H9 (cell line): ENCODE data around the gene TNFRSF11A. TPM values are rescaled to one million over a fixed set of nuclear protein-coding genes. Genes with fewer than 3 reads are reported as not detected.

Experiments used
- DNase-seq: peaks from one replicate; pipeline ENCODE4 v3.0.0-alpha.2; 2017
- H2AFZ ChIP-seq: one replicate; pipeline ENCODE4 v1.6.1; 2013; ENCODE audit warnings: mild to moderate bottlenecking, low read length, control low read depth, moderate library complexity
- H2AK5ac ChIP-seq: 2 replicates; pipeline ENCODE4 v1.6.1; 2013; ENCODE audit warnings: low read length, control low read depth, mixed read lengths; ENCODE audit not compliant: insufficient read length
- H2BK120ac ChIP-seq: one replicate; pipeline ENCODE4 v1.6.1; 2013; ENCODE audit warnings: low read depth, mild to moderate bottlenecking, low read length, control low read depth, inconsistent platforms; ENCODE audit not compliant: poor library complexity, severe bottlenecking
- H2BK12ac ChIP-seq: 2 replicates; pipeline ENCODE4 v1.6.1; 2013; ENCODE audit warnings: low read length, control low read depth, mixed read lengths, low read depth; ENCODE audit not compliant: insufficient read length
- H2BK15ac ChIP-seq: 2 replicates; pipeline ENCODE4 v1.6.1; 2013; ENCODE audit warnings: low read depth, low read length, control low read depth
- H2BK20ac ChIP-seq: one replicate; pipeline ENCODE4 v1.6.1; 2013; ENCODE audit warnings: low read depth, mild to moderate bottlenecking, low read length, control low read depth, inconsistent platforms; ENCODE audit not compliant: poor library complexity, severe bottlenecking
- H2BK5ac ChIP-seq: 2 replicates; pipeline ENCODE4 v1.6.1; 2013; ENCODE audit warnings: low read length, control low read depth, mixed read lengths; ENCODE audit not compliant: insufficient read length
- H3K14ac ChIP-seq: 2 replicates; pipeline ENCODE4 v1.6.1; 2013; ENCODE audit warnings: low read length, control low read depth; ENCODE audit not compliant: insufficient read depth
- H3K18ac ChIP-seq: 2 replicates; pipeline ENCODE4 v1.6.1; 2013; ENCODE audit warnings: low read depth, mild to moderate bottlenecking, mixed read lengths, low read length, control low read depth; ENCODE audit not compliant: insufficient read length
- H3K23ac ChIP-seq: 2 replicates; pipeline ENCODE4 v1.6.1; 2013; ENCODE audit warnings: low read length, control low read depth, mixed read lengths, low read depth; ENCODE audit not compliant: insufficient read length
- H3K23me2 ChIP-seq: 2 replicates; pipeline ENCODE4 v1.6.1; 2013; ENCODE audit warnings: low read depth, mild to moderate bottlenecking, mixed read lengths, low read length, control low read depth; ENCODE audit not compliant: insufficient read length, poor library complexity, severe bottlenecking
- H3K27ac ChIP-seq: 2 replicates; pipeline ENCODE4 v1.5.1; 2013; ENCODE audit warnings: low read length, control low read depth, mixed read lengths, low read depth; ENCODE audit not compliant: insufficient read length
- H3K27me3 ChIP-seq: 2 replicates; pipeline ENCODE4 v1.6.1; 2013; ENCODE audit warnings: low read length, control low read depth, inconsistent platforms; ENCODE audit not compliant: insufficient read depth
- H3K4ac ChIP-seq: 2 replicates; pipeline ENCODE4 v1.6.1; 2013; ENCODE audit warnings: low read depth, mild to moderate bottlenecking, control low read depth, inconsistent platforms, low read length, moderate library complexity
- H3K4me1 ChIP-seq: 2 replicates; pipeline ENCODE4 v1.6.1; 2013; ENCODE audit warnings: low read length, control low read depth, inconsistent platforms; ENCODE audit not compliant: insufficient read depth
- H3K4me2 ChIP-seq: 2 replicates; pipeline ENCODE4 v1.6.1; 2013; ENCODE audit warnings: low read length, control low read depth, mixed read lengths; ENCODE audit not compliant: insufficient read length, insufficient read depth
- H3K56ac ChIP-seq: 2 replicates; pipeline ENCODE4 v1.6.1; 2013; ENCODE audit warnings: low read depth, mild to moderate bottlenecking, mixed read lengths, low read length, control low read depth; ENCODE audit not compliant: insufficient read length
- H3K79me1 ChIP-seq: 2 replicates; pipeline ENCODE4 v1.6.1; 2013; ENCODE audit warnings: low read depth, mild to moderate bottlenecking, moderate library complexity, low read length, control low read depth, inconsistent platforms; ENCODE audit not compliant: insufficient read depth, poor library complexity, severe bottlenecking
- H3K79me2 ChIP-seq: 2 replicates; pipeline ENCODE4 v1.6.1; 2013; ENCODE audit warnings: low read length, control low read depth, inconsistent platforms; ENCODE audit not compliant: insufficient read depth
- H3K9ac ChIP-seq: 2 replicates; pipeline ENCODE4 v1.6.1; 2013; ENCODE audit warnings: low read length, control low read depth, mixed read lengths; ENCODE audit not compliant: insufficient read length; ENCODE audit errors: extremely low read depth
- H3K9me3 ChIP-seq: one replicate; pipeline ENCODE4 v1.6.1; 2013; ENCODE audit warnings: low read depth, low read length, inconsistent platforms; ENCODE audit not compliant: control insufficient read depth
- H3T11ph ChIP-seq: one replicate; pipeline ENCODE4 v1.6.1; 2013; ENCODE audit warnings: mild to moderate bottlenecking, low read length, control low read depth, inconsistent platforms
- H4K20me1 ChIP-seq: one replicate; pipeline ENCODE4 v1.6.1; 2013; ENCODE audit not compliant: control insufficient read depth, insufficient read length, insufficient read depth
- H4K5ac ChIP-seq: 2 replicates; pipeline ENCODE4 v1.6.1; 2013; ENCODE audit warnings: low read depth, mild to moderate bottlenecking, mixed read lengths, low read length, control low read depth; ENCODE audit not compliant: insufficient read length
- H4K8ac ChIP-seq: replicated peaks from 2 replicates; pipeline ENCODE4 v1.6.1; 2013; ENCODE audit warnings: low read length, control low read depth, mixed read lengths, low read depth; ENCODE audit not compliant: insufficient read length
- H4K91ac ChIP-seq: 2 replicates; pipeline ENCODE4 v1.6.1; 2013; ENCODE audit warnings: low read depth, mild to moderate bottlenecking, moderate library complexity, mixed read lengths, low read length, control low read depth; ENCODE audit not compliant: insufficient read length
- H3K27ac Mint-ChIP-seq, 3 experiments: 2 replicates in 2 of 3; 3 replicates in 1 of 3; pipeline ENCODE4 v1.8.0; 2020 to 2021; ENCODE audit warnings: mixed read lengths in 3 of 3, mild to moderate bottlenecking in 1 of 3, moderate library complexity in 1 of 3
- H3K27me3 Mint-ChIP-seq: 2 replicates; pipeline ENCODE4 v1.8.0; 2021; ENCODE audit warnings: low read depth, mild to moderate bottlenecking, moderate library complexity, mixed read lengths
- H3K36me3 Mint-ChIP-seq, 3 experiments: 2 replicates in 2 of 3; 3 replicates in 1 of 3; pipeline ENCODE4 v1.8.0; 2020 to 2021; ENCODE audit warnings: low read depth in 3 of 3, mixed read lengths in 3 of 3; ENCODE audit not compliant: insufficient read depth in 1 of 3
- H3K4me1 Mint-ChIP-seq, 2 experiments: 2 replicates each; pipeline ENCODE4 v1.8.0; 2020; ENCODE audit warnings: mixed read lengths in 2 of 2
- H3K4me3 Mint-ChIP-seq, 2 experiments: 2 replicates in 1 of 2; 3 replicates in 1 of 2; pipeline ENCODE4 v1.8.0; 2020 to 2021; ENCODE audit warnings: mild to moderate bottlenecking in 2 of 2, mixed read lengths in 2 of 2, moderate library complexity in 1 of 2
- H3K9me3 Mint-ChIP-seq, 2 experiments: 2 replicates in 1 of 2; 3 replicates in 1 of 2; pipeline ENCODE4 v1.8.0; 2020; ENCODE audit warnings: mild to moderate bottlenecking in 2 of 2, mixed read lengths in 2 of 2, moderate library complexity in 1 of 2
- CTCF ChIP-seq: fragments of 200-600 bp; sonication (generic); conservative IDR thresholded peaks from 3 replicates; pipeline ENCODE4 v1.8.0; 2021; ENCODE audit warnings: antibody characterized with exemption, mild to moderate bottlenecking
- WGBS: extraction: QIAGEN DNeasy Blood & Tissue Kit; methylation state at CpG from one replicate; pipeline ENCODE4 v1.1.7; 2013; ENCODE audit warnings: missing lambda C conversion rate, low lambda C conversion rate, mixed read lengths; ENCODE audit not compliant: insufficient read length; ENCODE audit errors: extremely low coverage; 5-methylcytosine and 5-hydroxymethylcytosine counted together
- total RNA-seq: library from RNA; stranded (reverse); gene quantifications from 2 replicates; pipeline ENCODE4 v1.2.1, GENCODE V29; 2021

The TNFRSF11A gene
- total RNA-seq, 1 experiment from 2014 or later, result 7.8 TPM

GRCh38 chr18:62370366-62370765, 45.3 kb downstream of the TNFRSF11A start:
- Histone ChIP-seq H3K4me2 (no peak overlapping the region), H2BK120ac (no peak overlapping the region), H3K9ac (no peak overlapping the region), H4K8ac (no peak overlapping the region), H3K27ac (no peak overlapping the region), H2BK5ac (no peak overlapping the region), H4K5ac (no peak overlapping the region), H3K27me3 (no peaks in the 10 kb centered on the region), H3K56ac (no peak overlapping the region), H3K23me2 (no peaks in the 10 kb centered on the region), H2AK5ac (no peak overlapping the region), H3T11ph (no peak overlapping the region), H3K79me2 (no peaks in the 10 kb centered on the region), H3K9me3 (no peaks in the 10 kb centered on the region), H2AFZ (no peak overlapping the region), H3K18ac (no peak overlapping the region), H2BK15ac (no peak overlapping the region), H3K4ac (no peak overlapping the region), H3K79me1 (no peaks in the 10 kb centered on the region), H3K23ac (no peak overlapping the region), H2BK12ac (no peak overlapping the region), H3K14ac (no peak overlapping the region), H3K4me1 (peaks cover 9% of the 10 kb centered on the region; the same call in 1 of the 2 replicates), H2BK20ac (no peak overlapping the region), H4K91ac (no peak overlapping the region), H4K20me1 (no peaks in the 10 kb centered on the region)
- no peak for TF ChIP-seq CTCF
- no peak for DNase-seq
- Mint-ChIP-seq H3K36me3 (peaks cover 12 to 17% (median 17%) of the 10 kb centered on the region in 3 experiments), H3K9me3 (no peaks in the 10 kb centered on the region), H3K4me1 (peaks cover 44 to 51% of the 10 kb centered on the region in 2 experiments), H3K27ac (peak overlapping the region in 1 of 3 experiments; percentile 21; a peak in 2 of 7 replicates), H3K4me3 (no peak overlapping the region), H3K27me3 (no peaks in the 10 kb centered on the region; the same call in 1 of the 2 replicates)
- WGBS, result no CpG with 5 or more reads among the region's 4 CpGs
